Activated CD8-positive, alpha-beta T cell treated with anti-CD3 and anti-CD28 coated beads for 36 hours (primary cell): ENCODE measurements around the gene AACS. TPM values are rescaled to one million over a fixed set of nuclear protein-coding genes. Genes with fewer than 3 reads are reported as not detected.
"Not testable (repeated sequence)": the region's sequence is repeated elsewhere in the genome, so short reads cannot be mapped to it uniquely, and the experiment has no call there.

Experiments used
- ATAC-seq: fragments of 200-7000 bp; cut with Tn5 transposase; one replicate; pipeline ENCODE4 v1.10.0; 2021; ENCODE audit warnings: mild to moderate bottlenecking, moderate library complexity
- CTCF ChIA-PET: fragments of 350-600 bp; sonication (Branson Sonifier 250); formaldehyde crosslinking; loops from one replicate; lab custom pipeline; 2021; ENCODE audit warnings: antibody characterized with exemption; lab: Charles Lee
- POLR2A ChIA-PET: fragments of 350-600 bp; sonication (Branson Sonifier 250); formaldehyde crosslinking; loops from one replicate; lab custom pipeline; 2021; ENCODE audit warnings: antibody characterized with exemption; lab: Charles Lee
- DNase-seq: peaks from one replicate; pipeline ENCODE4 v3.0.0-alpha.2; 2020
- H3K27ac Mint-ChIP-seq: one replicate; pipeline ENCODE4 v1.8.0; 2021; ENCODE audit warnings: mild to moderate bottlenecking, mixed read lengths
- H3K27me3 Mint-ChIP-seq: one replicate; pipeline ENCODE4 v1.8.0; 2021; ENCODE audit warnings: mixed read lengths
- H3K36me3 Mint-ChIP-seq: one replicate; pipeline ENCODE4 v1.8.0; 2021; ENCODE audit warnings: low read depth, mixed read lengths
- H3K4me1 Mint-ChIP-seq: one replicate; pipeline ENCODE4 v1.8.0; 2021; ENCODE audit warnings: low read depth, mixed read lengths
- H3K4me3 Mint-ChIP-seq: one replicate; pipeline ENCODE4 v1.8.0; 2021; ENCODE audit warnings: mild to moderate bottlenecking, moderate library complexity, mixed read lengths
- H3K9me3 Mint-ChIP-seq: one replicate; pipeline ENCODE4 v1.8.0; 2021; ENCODE audit warnings: mixed read lengths
- intact Hi-C: fragments of 100-400 bp; cut with micrococcal nuclease; formaldehyde crosslinking; loops from one replicate; pipeline ENCODE4 v1.10.0; 2022
- total RNA-seq, 2 experiments: library from RNA; stranded (reverse); gene quantifications; one replicate each; pipeline ENCODE4 v1.2.3, GENCODE V29; 2021
- TF ChIP-seq, protein P1 (sequence below): fragments of 200-600 bp; IDR thresholded peaks from one replicate; pipeline ENCODE4 v1.8.0; 2022; ENCODE audit warnings: antibody characterized with exemption, mild to moderate bottlenecking

AACS gene
- total RNA-seq, 2 experiments from 2014 or later, result 15.7 to 17.6 TPM

DNA sequence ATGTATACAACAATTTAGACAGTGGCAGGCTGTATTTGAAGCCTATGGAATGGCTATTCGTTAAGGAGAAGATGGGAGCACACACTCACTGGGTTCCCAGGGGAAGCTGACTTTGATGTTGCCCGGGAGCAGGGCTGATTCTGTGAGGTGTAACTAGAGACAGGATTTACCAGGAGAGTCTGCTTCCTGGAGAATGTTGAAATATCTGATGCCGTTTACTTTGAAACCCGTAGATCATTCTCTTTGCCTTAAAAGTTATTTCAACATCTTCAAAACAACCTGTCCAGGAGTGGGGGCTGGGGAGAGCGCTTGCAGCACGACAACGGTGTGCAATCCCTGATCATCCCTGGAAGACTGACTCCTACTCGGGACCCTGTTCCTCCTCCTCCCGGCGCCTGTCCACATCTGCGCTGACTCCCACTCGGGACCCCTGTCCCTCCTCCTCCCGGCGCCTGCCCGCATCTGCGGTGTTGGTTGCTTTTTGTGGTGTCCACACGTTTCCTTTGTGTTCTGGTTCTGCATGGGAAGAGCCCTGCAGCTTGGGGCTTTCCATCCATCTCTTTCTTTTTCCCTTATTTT is 72.6 kb downstream of the AACS start:
- intact Hi-C loops, result no loop called here
- no peak for ATAC-seq
- Mint-ChIP-seq H3K9me3 (no peaks in the 10 kb centered on the region), H3K27ac (no peak overlapping the region), H3K4me1 (no peaks in the 10 kb centered on the region), H3K27me3 (no peaks in the 10 kb centered on the region), H3K36me3 (peaks cover 5% of the 10 kb centered on the region), H3K4me3 (no peak overlapping the region)
- DNase-seq, result no peak
- POLR2A ChIA-PET, result no interaction called here
- TF ChIP-seq, protein P1, sequence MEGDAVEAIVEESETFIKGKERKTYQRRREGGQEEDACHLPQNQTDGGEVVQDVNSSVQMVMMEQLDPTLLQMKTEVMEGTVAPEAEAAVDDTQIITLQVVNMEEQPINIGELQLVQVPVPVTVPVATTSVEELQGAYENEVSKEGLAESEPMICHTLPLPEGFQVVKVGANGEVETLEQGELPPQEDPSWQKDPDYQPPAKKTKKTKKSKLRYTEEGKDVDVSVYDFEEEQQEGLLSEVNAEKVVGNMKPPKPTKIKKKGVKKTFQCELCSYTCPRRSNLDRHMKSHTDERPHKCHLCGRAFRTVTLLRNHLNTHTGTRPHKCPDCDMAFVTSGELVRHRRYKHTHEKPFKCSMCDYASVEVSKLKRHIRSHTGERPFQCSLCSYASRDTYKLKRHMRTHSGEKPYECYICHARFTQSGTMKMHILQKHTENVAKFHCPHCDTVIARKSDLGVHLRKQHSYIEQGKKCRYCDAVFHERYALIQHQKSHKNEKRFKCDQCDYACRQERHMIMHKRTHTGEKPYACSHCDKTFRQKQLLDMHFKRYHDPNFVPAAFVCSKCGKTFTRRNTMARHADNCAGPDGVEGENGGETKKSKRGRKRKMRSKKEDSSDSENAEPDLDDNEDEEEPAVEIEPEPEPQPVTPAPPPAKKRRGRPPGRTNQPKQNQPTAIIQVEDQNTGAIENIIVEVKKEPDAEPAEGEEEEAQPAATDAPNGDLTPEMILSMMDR, result no peak
- CTCF ChIA-PET, result no interaction called here

GRCh38 chr12:125140279-125141209 is 75.3 kb downstream of the AACS start:
- peaks cover 2% of the 10 kb centered on the region for H3K36me3 Mint-ChIP-seq
- POLR2A ChIA-PET, result no interaction called here
- CTCF ChIA-PET, result no interaction called here
- no peaks in the 10 kb centered on the region for H3K27me3 Mint-ChIP-seq
- H3K4me3 Mint-ChIP-seq, result no peak overlapping the region
- no peaks in the 10 kb centered on the region for H3K4me1 Mint-ChIP-seq
- ATAC-seq, result no peak
- DNase-seq, result no peak
- no peaks in the 10 kb centered on the region for H3K9me3 Mint-ChIP-seq
- no peak overlapping the region for H3K27ac Mint-ChIP-seq
- intact Hi-C loops, result no loop called here
- TF ChIP-seq, protein P1, result no peak

GRCh38 chr12:125141210-125141573 is 76.0 kb downstream of the AACS start:
- H3K4me1 Mint-ChIP-seq, ATAC-seq, H3K27ac Mint-ChIP-seq, DNase-seq, H3K36me3 Mint-ChIP-seq, POLR2A ChIA-PET, H3K27me3 Mint-ChIP-seq, H3K4me3 Mint-ChIP-seq, CTCF ChIA-PET, H3K9me3 Mint-ChIP-seq, intact Hi-C loops: not testable (repeated sequence)

- no peaks in the 10 kb centered on the region for H3K9me3 Mint-ChIP-seq
- no peaks in the 10 kb centered on the region for H3K4me1 Mint-ChIP-seq
- no peak overlapping the region for H3K27ac Mint-ChIP-seq
- intact Hi-C loops, result no loop called here
- ChIA-PET CTCF (no interaction called here), POLR2A (no interaction called here)
- ATAC-seq (no peak), DNase-seq (no peak)
- no peaks in the 10 kb centered on the region for H3K36me3 Mint-ChIP-seq
- no peak overlapping the region for H3K4me3 Mint-ChIP-seq
- H3K27me3 Mint-ChIP-seq, result no peaks in the 10 kb centered on the region
- TF ChIP-seq, protein P1, result no peak
Measured at GRCh38 chr12:125142601-125143000, 77.4 kb downstream of the AACS start.

GRCh38 chr12:125143491-125143890 is 78.3 kb downstream of the AACS start:
- Mint-ChIP-seq H3K27me3 (no peaks in the 10 kb centered on the region), H3K9me3 (no peaks in the 10 kb centered on the region), H3K27ac (no peak overlapping the region), H3K36me3 (no peaks in the 10 kb centered on the region), H3K4me1 (no peaks in the 10 kb centered on the region), H3K4me3 (no peak overlapping the region)
- POLR2A ChIA-PET, result no interaction called here
- CTCF ChIA-PET, result no interaction called here
- ATAC-seq (no peak), DNase-seq (no peak)
- intact Hi-C loops, result no loop called here
- TF ChIP-seq, protein P1, result no peak
